ENCODE measurements around the gene PABPC3. TPM values are rescaled to one million over a fixed set of nuclear protein-coding genes. Genes with fewer than 3 reads are reported as not detected.

Gene PABPC3
- total RNA-seq, 2 experiments from 2014 or later: 0.20 to 0.66 TPM

DNA sequence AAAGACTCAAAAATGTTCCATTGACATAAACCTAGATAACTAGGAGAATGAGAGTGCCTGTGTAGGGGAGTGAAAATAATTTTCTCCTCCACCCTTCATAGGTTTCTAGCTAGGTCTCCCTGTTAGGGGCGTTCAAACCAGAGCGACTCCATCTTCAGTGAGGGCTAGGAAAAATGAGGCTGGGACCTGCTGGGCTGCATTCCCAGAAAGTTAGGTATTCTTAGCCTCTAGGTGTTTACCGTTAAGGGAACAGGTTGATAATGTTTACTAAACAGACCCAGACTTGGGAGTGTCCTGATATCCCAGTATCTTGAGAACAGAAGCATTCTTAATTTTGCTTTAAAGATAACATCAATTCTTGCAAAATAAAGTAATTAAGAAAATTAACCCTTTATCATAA, 20.1 kb downstream of the PABPC3 start:
- no peak overlapping the region for H3K4me3 Mint-ChIP-seq
- DNase-seq: no peak
- CTCF ChIA-PET: interaction anchor here (0.6 kb wide), 1 partner anchor 12 kb away, joined by 3 read pairs; no protein-coding TSS in a partner anchor
- TF ChIP-seq, protein P1, sequence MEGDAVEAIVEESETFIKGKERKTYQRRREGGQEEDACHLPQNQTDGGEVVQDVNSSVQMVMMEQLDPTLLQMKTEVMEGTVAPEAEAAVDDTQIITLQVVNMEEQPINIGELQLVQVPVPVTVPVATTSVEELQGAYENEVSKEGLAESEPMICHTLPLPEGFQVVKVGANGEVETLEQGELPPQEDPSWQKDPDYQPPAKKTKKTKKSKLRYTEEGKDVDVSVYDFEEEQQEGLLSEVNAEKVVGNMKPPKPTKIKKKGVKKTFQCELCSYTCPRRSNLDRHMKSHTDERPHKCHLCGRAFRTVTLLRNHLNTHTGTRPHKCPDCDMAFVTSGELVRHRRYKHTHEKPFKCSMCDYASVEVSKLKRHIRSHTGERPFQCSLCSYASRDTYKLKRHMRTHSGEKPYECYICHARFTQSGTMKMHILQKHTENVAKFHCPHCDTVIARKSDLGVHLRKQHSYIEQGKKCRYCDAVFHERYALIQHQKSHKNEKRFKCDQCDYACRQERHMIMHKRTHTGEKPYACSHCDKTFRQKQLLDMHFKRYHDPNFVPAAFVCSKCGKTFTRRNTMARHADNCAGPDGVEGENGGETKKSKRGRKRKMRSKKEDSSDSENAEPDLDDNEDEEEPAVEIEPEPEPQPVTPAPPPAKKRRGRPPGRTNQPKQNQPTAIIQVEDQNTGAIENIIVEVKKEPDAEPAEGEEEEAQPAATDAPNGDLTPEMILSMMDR (IDR thresholded peaks at IDR 0.05): no peak
- H3K36me3 Mint-ChIP-seq (ENCODE audit: low read depth): no peaks in the 10 kb centered on the region
- POLR2A ChIA-PET: no interaction called here
- ATAC-seq (ENCODE audit: poor library complexity): no peak
- no peaks in the 10 kb centered on the region for H3K4me1 Mint-ChIP-seq (ENCODE audit: low read depth)
- intact Hi-C loops (cut with DNase I, micrococcal nuclease): loop anchor here in 1 of 2 experiments (10.0 kb wide), 1 partner anchor 111 kb away; no protein-coding TSS in a partner anchor
- peaks cover 53% of the 10 kb centered on the region for H3K27me3 Mint-ChIP-seq
- no peaks in the 10 kb centered on the region for H3K9me3 Mint-ChIP-seq
- Histone ChIP-seq H3K36me3 (ENCODE audit: insufficient read depth, low read length) (no peaks in the 10 kb centered on the region), H3K4me1 (ENCODE audit: insufficient read depth, low read length) (peaks cover 3% of the 10 kb centered on the region), H3K27ac (ENCODE audit: low read depth in 1 of 2, low read length in 2 of 2) (no peak overlapping the region), H3K27me3 (ENCODE audit: control insufficient read depth in 1 of 2, insufficient read depth in 2 of 2, low read length in 2 of 2) (peaks cover 3 to 15% of the 10 kb centered on the region in 2 experiments), H3K4me3 (ENCODE audit: low read length) (no peak overlapping the region), H3K9me3 (ENCODE audit: control insufficient read depth in 1 of 2, insufficient read depth in 1 of 2, low read length in 2 of 2) (peaks cover 0 to 4% of the 10 kb centered on the region in 2 experiments)
- H3K27ac Mint-ChIP-seq: no peak overlapping the region

- no peak overlapping the region for H3K27ac ChIP-seq (ENCODE audit: low read depth in 1 of 2, low read length in 2 of 2)
- ChIA-PET CTCF (no interaction called here), POLR2A (no interaction called here)
- H3K4me1 ChIP-seq (ENCODE audit: insufficient read depth, low read length): peaks cover 3% of the 10 kb centered on the region
- ATAC-seq (ENCODE audit: poor library complexity) (no peak), DNase-seq (no peak)
- peaks cover 3% of the 10 kb centered on the region for H3K9me3 Mint-ChIP-seq
- H3K4me3 ChIP-seq (ENCODE audit: low read length): no peak overlapping the region
- H3K4me3 Mint-ChIP-seq: no peak overlapping the region
- peaks cover 58% of the 10 kb centered on the region for H3K27me3 Mint-ChIP-seq
- TF ChIP-seq, protein P1 (IDR thresholded peaks at IDR 0.05): no peak
- no peak overlapping the region for H3K27ac Mint-ChIP-seq
- no peaks in the 10 kb centered on the region for H3K36me3 ChIP-seq (ENCODE audit: insufficient read depth, low read length)
- H3K9me3 ChIP-seq (ENCODE audit: control insufficient read depth in 1 of 2, insufficient read depth in 1 of 2, low read length in 2 of 2): peaks cover 0 to 4% of the 10 kb centered on the region in 2 experiments
- intact Hi-C loops (cut with DNase I, micrococcal nuclease): loop anchor here in 1 of 2 experiments (10.0 kb wide), 1 partner anchor 113 kb away; no protein-coding TSS in a partner anchor
- H3K27me3 ChIP-seq (ENCODE audit: control insufficient read depth in 1 of 2, insufficient read depth in 2 of 2, low read length in 2 of 2): peaks cover 3 to 19% of the 10 kb centered on the region in 2 experiments
- no peaks in the 10 kb centered on the region for H3K4me1 Mint-ChIP-seq (ENCODE audit: low read depth)
- H3K36me3 Mint-ChIP-seq (ENCODE audit: low read depth): no peaks in the 10 kb centered on the region
Measured at GRCh38 chr13:25117312-25117711, 21.4 kb downstream of the PABPC3 start.

- no peak for ATAC-seq (ENCODE audit: poor library complexity)
- intact Hi-C loops (cut with DNase I, micrococcal nuclease): loop anchor here in 1 of 2 experiments (10.0 kb wide), 1 partner anchor 114 kb away; no protein-coding TSS in a partner anchor
Measured at GRCh38 chr13:25118378-25118905, 22.5 kb downstream of the PABPC3 start.

More at GRCh38 chr13:25118378-25118905, 22.5 kb downstream of the PABPC3 start:
- Mint-ChIP-seq H3K4me1 (ENCODE audit: low read depth) (no peaks in the 10 kb centered on the region), H3K9me3 (peaks cover 8% of the 10 kb centered on the region), H3K36me3 (ENCODE audit: low read depth) (no peaks in the 10 kb centered on the region), H3K4me3 (no peak overlapping the region), H3K27me3 (peaks cover 61% of the 10 kb centered on the region), H3K27ac (no peak overlapping the region)
- peaks cover 3% of the 10 kb centered on the region for H3K4me1 ChIP-seq (ENCODE audit: insufficient read depth, low read length)
- CTCF ChIA-PET: no interaction called here
- H3K4me3 ChIP-seq (ENCODE audit: low read length): no peak overlapping the region
- peaks cover 3 to 19% of the 10 kb centered on the region in 2 experiments for H3K27me3 ChIP-seq (ENCODE audit: control insufficient read depth in 1 of 2, insufficient read depth in 2 of 2, low read length in 2 of 2)
- no peak for DNase-seq
- peaks cover 0 to 4% of the 10 kb centered on the region in 2 experiments for H3K9me3 ChIP-seq (ENCODE audit: control insufficient read depth in 1 of 2, insufficient read depth in 1 of 2, low read length in 2 of 2)
- no peaks in the 10 kb centered on the region for H3K36me3 ChIP-seq (ENCODE audit: insufficient read depth, low read length)
- TF ChIP-seq, protein P1 (IDR thresholded peaks at IDR 0.05): no peak
- POLR2A ChIA-PET: no interaction called here
- H3K27ac ChIP-seq (ENCODE audit: low read depth in 1 of 2, low read length in 2 of 2): no peak overlapping the region
